ENCODE measurements around the gene GSG1L.

GSG1L gene

DNA sequence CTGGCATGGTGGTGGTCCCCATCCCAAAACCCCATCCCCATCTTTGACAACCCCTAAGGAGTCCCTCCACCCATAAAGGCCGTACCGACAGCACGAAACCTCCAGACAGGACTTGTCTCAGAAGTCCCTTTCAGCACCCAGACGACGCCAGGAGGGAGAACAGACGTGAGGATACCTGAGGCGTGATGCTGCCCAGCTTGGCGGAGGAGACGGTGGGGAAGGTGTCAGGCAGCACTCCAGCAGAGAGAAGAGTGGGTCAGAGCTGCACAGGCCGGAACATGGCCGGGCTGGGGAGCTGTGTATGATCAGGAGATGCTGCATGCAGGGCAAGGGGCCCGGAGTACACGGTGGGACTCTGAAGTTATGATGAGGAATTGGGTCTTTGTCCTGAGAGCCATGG is 244.2 kb downstream of the GSG1L start:
- no peak for DNase-seq (ENCODE audit: low spot score)

DNA sequence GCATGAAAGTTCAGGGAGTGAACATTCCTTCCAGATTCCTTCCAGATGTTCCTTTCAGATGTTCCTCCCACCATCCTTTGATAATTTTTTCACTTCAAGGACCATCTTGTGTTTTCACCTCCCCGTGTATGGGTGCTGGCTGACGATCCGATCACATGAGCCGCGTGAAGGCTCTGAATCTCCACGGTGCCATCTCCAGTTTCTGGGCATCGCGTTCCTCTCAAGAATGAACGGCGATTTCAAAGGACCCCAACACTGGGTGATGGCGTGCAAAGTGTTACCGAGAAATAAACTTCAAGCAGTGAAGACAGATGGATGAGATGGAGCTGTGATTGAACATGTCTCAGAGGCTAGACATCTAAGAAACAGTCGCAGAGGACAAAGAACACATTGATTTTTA is 245.3 kb downstream of the GSG1L start:
- no peak for DNase-seq (ENCODE audit: low spot score)

- no peak for DNase-seq (ENCODE audit: low spot score)
Measured at GRCh38 chr16:27817038-27817437, 246.5 kb downstream of the GSG1L start.

DNA sequence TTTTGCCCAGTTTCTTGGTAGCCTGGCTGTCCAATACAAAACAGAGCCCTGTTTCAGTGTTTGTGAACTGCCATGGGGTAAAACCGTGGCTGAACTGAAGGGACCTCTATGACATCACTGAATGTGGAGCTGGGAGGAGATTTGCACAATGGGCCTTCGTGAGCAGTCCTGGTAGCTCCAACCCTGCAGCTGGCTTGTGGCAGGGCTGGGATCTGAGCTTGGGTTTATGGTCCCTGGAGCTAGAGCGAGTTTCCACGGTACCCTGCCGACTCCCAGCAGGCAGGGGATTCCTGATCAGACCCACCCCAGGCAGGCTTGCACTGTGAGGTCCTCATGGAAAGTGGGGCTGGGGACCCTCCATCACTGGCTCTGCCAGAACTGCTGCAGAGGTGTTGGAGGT is 247.0 kb downstream of the GSG1L start:
- no peak for DNase-seq (ENCODE audit: low spot score)

DNA sequence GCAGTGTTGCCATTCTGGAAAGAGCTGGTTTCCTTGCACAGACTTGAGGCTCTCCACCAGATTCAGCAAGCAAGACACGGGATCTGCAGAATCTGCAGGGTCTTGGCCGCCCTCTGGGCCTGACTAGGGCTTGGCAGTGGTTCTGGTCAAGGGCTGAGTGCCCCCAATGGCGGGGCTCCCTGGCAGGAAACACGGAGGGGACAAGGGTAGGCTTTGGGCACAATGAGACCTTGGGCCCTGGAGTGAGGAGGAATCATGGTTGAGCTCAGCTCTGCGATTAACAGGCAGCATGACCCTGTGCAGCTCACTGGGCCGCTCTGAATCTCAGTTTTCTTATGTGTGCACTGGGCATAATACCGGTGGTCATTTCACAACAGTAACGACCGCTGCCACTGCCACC is 249.9 kb downstream of the GSG1L start:
- no peak for DNase-seq (ENCODE audit: low spot score)

DNA sequence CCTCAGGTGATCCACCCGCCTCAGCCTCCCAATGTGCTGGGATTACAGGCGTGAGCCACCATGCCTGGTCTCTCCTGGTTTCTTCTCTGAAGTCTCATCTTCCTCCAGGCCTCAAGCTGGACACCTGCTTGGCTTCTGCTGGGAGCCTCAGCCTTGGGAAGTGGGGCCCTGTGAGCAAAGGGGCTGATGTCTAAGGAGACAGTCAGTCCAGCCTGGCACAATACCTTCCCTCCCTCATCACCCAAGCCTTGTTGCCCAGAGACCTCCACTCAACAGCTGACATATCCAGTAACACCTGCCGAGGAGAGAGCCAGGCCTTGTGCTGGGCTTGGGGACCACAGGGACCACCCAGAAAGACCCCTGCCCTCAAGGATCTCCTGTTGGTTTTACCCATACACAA is 251.6 kb downstream of the GSG1L start:
- no peak for DNase-seq (ENCODE audit: low spot score)

GRCh38 chr16:27806986-27807385 is 256.5 kb downstream of the GSG1L start:
- no peak for DNase-seq (ENCODE audit: low spot score)

DNA sequence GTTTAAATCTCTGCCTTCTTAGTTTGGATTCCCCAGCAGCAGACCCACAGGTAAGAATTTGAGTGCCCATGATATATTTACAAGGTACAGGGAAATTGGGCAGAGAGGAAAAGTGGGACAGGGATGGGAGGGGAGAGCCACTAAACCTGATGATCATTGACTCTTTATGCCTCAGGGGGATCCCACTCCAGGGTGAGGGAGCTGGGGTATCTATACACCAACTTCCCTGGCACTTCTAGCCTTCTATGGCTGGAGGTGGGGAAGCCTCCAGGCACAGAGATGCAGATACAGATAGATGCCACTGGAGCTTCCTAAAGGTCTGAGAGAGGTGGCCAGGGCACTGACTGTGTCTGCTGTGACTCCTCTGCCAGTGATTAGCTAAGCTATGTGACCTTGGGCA is 257.1 kb downstream of the GSG1L start:
- DNase-seq (ENCODE audit: low spot score): no peak

DNA sequence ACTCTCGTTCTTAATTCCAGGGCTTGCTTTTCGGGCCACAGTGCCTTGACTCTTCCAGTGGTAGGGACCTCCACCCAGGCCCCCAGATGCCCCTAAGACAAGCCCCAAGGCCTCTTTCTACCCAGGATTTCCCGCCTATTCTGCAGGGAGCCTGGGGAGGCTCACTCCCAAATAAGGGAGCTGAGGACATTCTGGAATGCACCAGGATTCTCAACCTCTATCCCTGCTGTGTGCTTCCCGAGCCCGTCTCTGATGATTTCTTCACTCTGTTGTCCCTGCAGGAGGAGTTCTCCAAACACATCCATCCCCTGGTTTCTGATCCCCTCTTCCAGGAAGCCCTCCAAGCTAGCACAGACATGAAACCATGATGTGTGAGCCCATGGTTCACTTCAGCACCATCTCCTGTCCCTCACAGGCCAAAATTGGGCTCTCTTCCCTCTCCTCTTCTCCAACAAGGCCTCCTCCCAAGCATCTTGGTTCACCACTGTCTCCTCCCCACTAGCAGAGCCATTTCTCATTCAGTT is 257.6 kb downstream of the GSG1L start:
- DNase-seq (ENCODE audit: low spot score): no peak

DNA sequence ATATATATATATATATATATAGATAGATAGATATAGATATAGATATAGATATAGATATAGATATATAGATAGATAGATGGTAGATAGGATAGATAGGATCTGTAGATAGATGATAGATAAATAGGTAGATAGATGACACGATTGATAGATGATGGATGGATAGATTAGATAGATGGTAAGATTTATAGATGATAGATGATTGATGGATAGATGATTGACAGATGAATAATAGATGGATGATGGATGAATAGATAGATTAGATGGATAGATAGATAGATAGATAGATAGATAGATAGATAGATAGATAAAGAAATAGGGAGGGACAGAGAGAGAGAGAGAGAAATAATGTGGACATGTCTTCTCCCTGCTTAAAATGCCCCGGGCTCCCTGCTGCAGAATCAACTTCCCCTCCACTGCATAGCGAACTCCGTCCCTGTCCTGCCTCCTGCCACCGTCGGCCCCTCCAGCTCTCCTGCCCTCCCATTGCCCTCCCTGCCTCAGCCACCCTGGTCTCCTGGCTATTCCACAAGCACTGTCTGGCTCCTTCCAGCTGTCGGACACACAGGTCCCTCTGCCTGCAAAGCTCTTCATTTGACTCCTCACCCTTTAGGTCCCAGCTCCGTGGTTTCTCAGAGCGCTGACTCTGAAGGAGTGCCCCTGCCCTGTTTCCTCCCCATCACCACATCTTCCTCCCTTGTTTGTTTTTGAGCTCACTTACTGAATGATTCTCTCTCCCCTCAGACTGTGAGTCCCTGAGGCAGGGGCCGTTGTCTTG is 259.6 kb downstream of the GSG1L start:
- no peak for DNase-seq (ENCODE audit: low spot score)

DNA sequence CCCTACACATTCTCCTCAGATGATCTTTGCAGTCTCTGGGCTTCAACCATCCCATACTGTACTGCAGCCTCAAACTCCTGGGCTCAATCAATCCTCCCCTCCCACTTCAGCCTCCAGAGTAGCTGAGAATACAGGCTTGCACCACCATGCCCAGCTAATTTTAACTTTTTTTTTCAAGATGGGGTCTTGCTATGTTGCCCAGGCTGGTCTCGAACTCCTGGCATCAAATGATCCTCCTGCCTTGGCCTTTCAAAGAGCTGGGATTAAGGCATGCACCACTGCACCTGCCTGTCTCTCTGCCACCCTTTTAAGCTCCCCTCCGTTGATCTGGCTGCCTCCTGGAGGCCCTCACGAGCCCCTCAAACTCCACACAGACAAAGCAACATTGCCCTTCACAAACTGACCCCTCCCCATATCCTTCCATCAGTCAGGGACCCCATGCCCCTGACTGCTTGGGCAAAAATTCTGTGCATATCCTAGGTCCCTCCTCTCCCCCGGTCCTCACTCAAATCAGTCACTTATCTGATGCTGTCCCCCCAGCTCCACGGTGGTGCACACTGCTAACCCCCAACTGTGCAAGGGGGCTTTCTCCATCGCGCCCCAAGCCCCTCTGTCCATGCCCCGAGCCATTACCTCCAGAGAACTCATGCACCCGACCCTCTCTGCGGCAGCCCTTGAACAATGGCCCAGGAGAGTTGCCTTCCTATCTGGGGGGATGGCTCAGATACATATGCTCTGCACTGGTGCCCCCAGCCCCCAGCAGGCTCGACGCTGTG is 260.7 kb downstream of the GSG1L start:
- no peak for DNase-seq (ENCODE audit: low spot score)

DNA sequence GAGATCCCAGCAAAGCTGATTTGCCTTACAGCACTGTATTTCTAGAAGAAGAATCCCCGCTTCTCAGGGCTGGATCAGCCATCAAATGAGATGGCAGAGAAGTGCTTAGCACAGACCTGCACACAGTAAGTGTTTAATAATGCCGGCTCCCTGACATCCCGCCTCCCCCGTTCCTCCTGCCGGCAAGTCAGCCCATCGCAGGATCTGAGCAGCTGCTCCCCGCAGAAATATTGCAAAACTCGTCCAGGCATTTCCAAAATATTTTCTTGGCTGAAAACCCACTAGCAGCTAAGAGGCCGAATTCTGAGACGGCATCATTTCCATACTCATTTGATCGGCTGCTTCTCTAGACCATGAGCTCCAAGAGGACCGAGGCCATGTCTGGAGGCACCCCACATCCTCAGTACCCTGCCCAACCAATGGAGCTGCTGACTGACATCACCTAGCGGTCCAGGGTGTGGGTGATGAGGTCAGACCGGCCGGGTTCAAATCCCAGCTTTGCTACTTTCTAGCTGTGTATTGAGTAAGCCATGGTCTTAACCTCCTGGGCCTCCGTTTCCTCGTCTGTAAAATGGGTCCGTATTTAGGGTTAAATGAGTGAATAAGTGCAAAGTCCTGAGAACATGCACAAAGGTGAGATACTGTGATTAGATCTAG is 262.1 kb downstream of the GSG1L start:
- DNase-seq (ENCODE audit: low spot score): no peak

DNA sequence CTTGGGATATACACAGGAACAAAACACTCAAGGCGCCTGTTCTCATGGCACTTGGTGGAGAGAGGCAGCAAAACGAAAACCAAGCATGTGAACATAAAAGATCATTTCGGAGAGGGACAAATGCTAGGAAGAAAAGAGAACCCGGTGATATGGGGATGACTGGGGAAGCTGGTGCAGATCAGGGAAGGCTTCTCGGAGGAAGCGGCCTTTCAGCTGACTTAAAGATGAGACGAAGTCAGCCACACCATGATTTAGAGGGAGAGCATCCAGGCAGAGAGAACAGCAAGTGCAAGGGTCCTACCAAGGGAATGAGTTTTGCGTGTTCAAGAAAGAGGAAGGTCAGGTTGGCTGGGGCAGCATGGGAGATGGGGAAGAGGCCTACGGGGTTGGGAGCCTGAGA is 262.7 kb downstream of the GSG1L start:
- DNase-seq (ENCODE audit: low spot score): no peak

- no peak for DNase-seq (ENCODE audit: low spot score)
Measured at GRCh38 chr16:27799896-27800295, 263.6 kb downstream of the GSG1L start.

DNA sequence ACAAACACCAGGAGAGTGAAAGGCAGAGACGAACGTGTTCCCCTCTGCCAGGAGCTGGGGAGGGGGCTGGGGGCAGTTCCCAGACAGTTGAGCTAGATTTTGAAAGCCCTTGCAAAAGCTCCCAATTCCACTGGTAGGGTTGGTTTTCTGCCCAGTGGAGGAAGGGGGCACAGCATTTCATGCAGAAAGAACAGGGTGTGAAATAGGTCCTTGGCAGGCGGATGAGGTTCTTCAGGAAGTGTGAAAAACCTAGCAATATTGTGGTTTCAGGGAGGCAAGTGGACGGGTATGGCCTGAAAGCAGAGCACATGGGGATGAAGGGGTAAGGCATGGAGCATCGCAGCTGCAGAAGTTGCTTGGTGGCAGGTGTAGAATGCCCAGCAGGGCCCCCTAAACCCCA is 265.3 kb downstream of the GSG1L start:
- no peak for DNase-seq (ENCODE audit: low spot score)

DNA sequence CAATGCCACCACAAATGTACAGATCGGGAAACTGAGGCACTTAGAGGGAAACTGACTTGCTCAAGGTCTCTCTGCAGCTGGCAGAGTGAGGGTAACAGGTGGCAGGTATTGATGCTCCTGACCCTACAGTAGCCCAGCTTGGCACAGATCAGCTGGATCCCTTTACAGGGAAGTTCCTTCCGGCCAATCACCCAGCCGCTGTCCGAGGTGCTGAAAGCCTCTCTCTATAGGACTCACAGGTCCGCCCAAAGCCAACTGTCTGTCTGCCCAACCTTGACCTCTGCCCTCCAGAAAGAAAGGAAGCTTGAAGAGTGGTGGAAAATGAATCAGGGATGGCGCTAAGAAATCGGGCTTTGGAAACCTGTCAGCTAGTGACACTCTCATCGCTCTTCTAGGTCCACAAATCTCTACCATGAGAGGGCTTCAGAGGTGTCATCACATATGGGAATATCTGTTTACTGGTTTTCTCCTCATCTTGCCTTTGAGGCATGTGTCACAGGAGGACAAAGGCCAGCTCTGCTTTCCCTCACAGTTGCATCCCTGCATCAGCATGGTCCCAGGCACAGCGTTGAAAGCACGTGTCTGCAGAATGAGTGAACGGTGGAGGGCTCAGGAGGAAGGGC is 267.4 kb downstream of the GSG1L start:
- no peak for DNase-seq (ENCODE audit: low spot score)

DNA sequence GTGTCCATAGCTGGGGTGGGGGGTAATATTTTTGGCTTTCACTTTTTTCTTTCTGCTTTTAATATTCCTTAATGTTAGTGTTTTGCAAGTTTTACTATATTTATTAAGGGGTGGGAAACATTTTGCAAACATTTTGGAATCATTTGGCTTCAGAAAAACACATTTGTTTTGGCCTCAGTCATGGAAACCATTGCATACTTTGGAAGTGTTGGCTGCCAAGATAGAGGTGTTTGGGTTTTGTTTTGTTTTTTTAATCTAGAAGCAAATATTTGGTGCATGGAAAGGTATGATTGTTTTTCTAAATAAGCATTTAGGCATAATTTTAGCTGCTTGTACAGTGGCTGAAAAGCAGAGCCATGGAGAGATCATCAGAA is 270.3 kb downstream of the GSG1L start:
- DNase-seq (ENCODE audit: low spot score): no peak

DNA sequence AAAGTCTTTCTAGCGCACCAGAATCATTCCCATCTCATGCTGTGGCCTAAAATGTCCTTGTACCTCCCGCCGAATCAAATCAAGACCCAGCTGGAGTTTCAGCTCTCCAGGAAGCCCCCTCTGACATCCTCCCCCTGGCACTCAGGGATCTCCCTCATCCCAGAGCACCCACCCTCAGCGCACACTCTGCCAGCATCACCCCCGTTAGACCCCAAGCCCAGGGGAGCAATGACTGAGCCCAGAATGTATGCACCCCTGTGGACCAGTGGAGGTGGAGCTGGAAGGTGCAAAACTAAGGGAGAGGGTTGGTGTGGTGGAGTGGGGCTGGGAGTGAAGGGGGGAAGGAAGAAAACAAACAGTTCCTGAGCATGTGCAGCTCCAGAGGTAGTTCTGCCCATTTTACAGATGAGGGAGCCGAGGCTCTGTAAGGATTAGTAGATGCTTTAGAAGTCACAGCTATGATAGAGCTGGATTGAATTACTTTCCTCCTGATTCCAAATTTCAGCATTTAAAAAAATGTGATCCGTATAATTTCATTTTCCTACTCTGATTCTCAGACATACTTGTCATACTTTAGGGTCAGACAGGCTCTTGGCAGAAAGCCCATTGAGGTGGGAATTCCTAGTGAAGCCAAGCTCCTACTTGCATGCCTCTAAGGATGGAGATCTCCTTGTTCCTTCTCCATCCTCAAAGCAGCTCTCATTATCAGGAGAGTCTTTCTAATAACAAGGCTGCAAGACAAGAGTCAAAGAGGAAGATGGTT is 270.8 kb downstream of the GSG1L start:
- DNase-seq (ENCODE audit: low spot score): no peak

GRCh38 chr16:27791404-27791719 is 272.2 kb downstream of the GSG1L start:
- no peak for DNase-seq (ENCODE audit: low spot score)

GRCh38 chr16:27790546-27791403 is 272.7 kb downstream of the GSG1L start:
- no peak for DNase-seq (ENCODE audit: low spot score)
